ENCODE results near the gene FAM124B. TPM values are rescaled to one million over a fixed set of nuclear protein-coding genes. Genes with fewer than 3 reads are reported as not detected.
A peak's percentile ranks its signal among the peaks of the same experiment; 100 is the strongest.

Gene FAM124B
- total RNA-seq, 1 experiment from 2014 or later: 0.83 TPM

- Histone ChIP-seq H3K79me2 (ENCODE audit: insufficient read depth, low read length) (no peaks in the 10 kb centered on the region), H4K20me1 (ENCODE audit: control insufficient read depth, insufficient read depth, insufficient read length) (no peaks in the 10 kb centered on the region), H2AFZ (ENCODE audit: low read length) (no peak overlapping the region), H2BK5ac (ENCODE audit: insufficient read length, low read length) (no peak overlapping the region), H3K9me3 (ENCODE audit: control insufficient read depth, low read depth, low read length) (peaks cover 18% of the 10 kb centered on the region), H3K14ac (ENCODE audit: insufficient read depth, low read length) (no peak overlapping the region), H3K23ac (ENCODE audit: insufficient read length, low read depth, low read length) (no peak overlapping the region), H3K4me1 (ENCODE audit: insufficient read depth, low read length) (no peaks in the 10 kb centered on the region; the same call in 1 of the 2 replicates), H4K5ac (ENCODE audit: insufficient read length, low read depth, low read length) (no peak overlapping the region), H3K27me3 (ENCODE audit: insufficient read depth, low read length) (no peaks in the 10 kb centered on the region), H3K79me1 (ENCODE audit: insufficient read depth, low read depth, low read length, poor library complexity, severe bottlenecking) (no peaks in the 10 kb centered on the region), H3K4ac (ENCODE audit: low read depth, low read length) (no peak overlapping the region), H3K56ac (ENCODE audit: insufficient read length, low read depth, low read length) (no peak overlapping the region), H3T11ph (ENCODE audit: low read length) (no peak overlapping the region), H3K23me2 (ENCODE audit: insufficient read length, low read depth, low read length, poor library complexity, severe bottlenecking) (no peaks in the 10 kb centered on the region), H2BK15ac (ENCODE audit: low read depth, low read length) (no peak overlapping the region), H2AK5ac (ENCODE audit: insufficient read length, low read length) (no peak overlapping the region), H3K9ac (ENCODE audit: extremely low read depth, insufficient read length, low read length) (no peak overlapping the region), H4K8ac (replicated peaks; ENCODE audit: insufficient read length, low read depth, low read length) (no peak overlapping the region), H2BK12ac (ENCODE audit: insufficient read length, low read depth, low read length) (no peak overlapping the region), H2BK20ac (ENCODE audit: low read depth, low read length, poor library complexity, severe bottlenecking) (no peak overlapping the region), H3K27ac (ENCODE audit: insufficient read length, low read depth, low read length) (no peak overlapping the region), H2BK120ac (ENCODE audit: low read depth, low read length, poor library complexity, severe bottlenecking) (no peak overlapping the region), H4K91ac (ENCODE audit: insufficient read length, low read depth, low read length) (no peak overlapping the region), H3K4me2 (ENCODE audit: insufficient read depth, insufficient read length, low read length) (no peak overlapping the region), H3K18ac (ENCODE audit: insufficient read length, low read depth, low read length) (no peak overlapping the region)
- Mint-ChIP-seq H3K4me3 (no peak overlapping the region), H3K36me3 (ENCODE audit: insufficient read depth in 1 of 3, low read depth in 3 of 3) (peaks cover 33 to 55% (median 44%) of the 10 kb centered on the region in 3 experiments), H3K9me3 (peaks cover 41 to 48% of the 10 kb centered on the region in 2 experiments), H3K27ac (peak overlapping the region in 2 of 3 experiments; percentile 11 to 73; a peak in 3 of 7 replicates), H3K27me3 (ENCODE audit: low read depth) (peaks cover 1% of the 10 kb centered on the region; the same call in 1 of the 2 replicates), H3K4me1 (peaks cover 21 to 26% of the 10 kb centered on the region in 2 experiments)
- no CpG with 5 or more reads among the region's 2 CpGs for WGBS (ENCODE audit: extremely low coverage, insufficient read length, low lambda C conversion rate)
- TF ChIP-seq CTCF (conservative IDR thresholded peaks at IDR 0.05): no peak
- no peak for DNase-seq
These were observed 27.5 kb upstream of the FAM124B start for GRCh38 chr2:224429441-224429810.
